HEK293T (cell line): ENCODE measurements around the gene MTA3.

ENCODE experiments used
- ARNT ChIP-seq: fragments of 450-650 bp; IDR thresholded peaks from 2 replicates; pipeline ENCODE4 v1.6.1; 2017; ENCODE audit warnings: mild to moderate bottlenecking
- SUZ12 ChIP-seq: fragments of 450-650 bp; IDR thresholded peaks from 2 replicates; pipeline ENCODE4 v1.6.1; 2016; ENCODE audit warnings: mild to moderate bottlenecking

DNA sequence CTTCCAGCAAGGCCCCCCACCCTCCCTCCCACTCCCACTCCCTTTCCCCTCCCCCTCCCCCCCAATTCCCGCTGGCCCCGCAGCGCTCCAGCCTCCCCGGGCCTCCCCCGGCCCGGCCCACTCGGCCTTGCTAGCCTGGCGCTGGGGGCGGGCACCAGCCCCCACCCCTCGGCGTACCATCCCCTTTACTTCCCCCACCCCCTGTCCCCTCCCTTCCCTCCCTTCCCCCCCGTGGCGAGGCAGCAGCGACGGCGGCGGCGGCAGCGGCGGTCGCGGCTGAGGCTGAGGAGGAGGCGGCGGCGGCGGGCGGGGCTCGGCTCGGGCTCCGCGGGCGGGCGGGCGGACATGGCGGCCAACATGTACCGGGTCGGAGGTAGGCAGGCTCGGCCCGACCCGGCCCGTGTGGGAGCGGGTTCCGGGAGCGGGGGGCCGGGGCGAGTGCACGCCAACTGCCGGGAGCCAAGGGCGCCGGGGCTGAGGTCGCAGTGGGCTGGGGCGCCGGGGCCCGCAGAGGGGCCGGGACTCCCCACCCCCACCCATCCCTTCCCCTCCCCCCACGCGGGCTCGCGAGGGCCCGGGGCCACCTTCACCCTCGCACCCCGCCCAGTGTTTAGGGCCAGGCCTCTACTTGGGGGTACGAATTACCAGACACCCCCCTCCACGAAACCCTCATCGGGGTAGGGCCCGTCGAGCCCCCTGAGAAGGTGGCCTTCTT, at the start of gene MTA3:
- TF ChIP-seq SUZ12 (no peak), ARNT (no peak)
